Nephron (organoid): ENCODE measurements around the gene CBX4.

ENCODE experiments used
- H3K27ac Mint-ChIP-seq, 3 experiments: 2 replicates each; pipeline ENCODE4 v1.8.0; 2020; ENCODE audit warnings: mixed read lengths in 3 of 3, mild to moderate bottlenecking in 2 of 3, moderate library complexity in 1 of 3
- H3K27me3 Mint-ChIP-seq: 2 replicates; pipeline ENCODE4 v1.8.0; 2021; ENCODE audit warnings: low read depth, mild to moderate bottlenecking, moderate library complexity, mixed read lengths
- H3K36me3 Mint-ChIP-seq: 2 replicates; pipeline ENCODE4 v1.8.0; 2020; ENCODE audit warnings: low read depth, mixed read lengths
- H3K4me1 Mint-ChIP-seq: 2 replicates; pipeline ENCODE4 v1.8.0; 2020; ENCODE audit warnings: mixed read lengths
- H3K4me3 Mint-ChIP-seq, 3 experiments: 2 replicates each; pipeline ENCODE4 v1.8.0; 2020; ENCODE audit warnings: mild to moderate bottlenecking in 3 of 3, mixed read lengths in 3 of 3, moderate library complexity in 2 of 3
- H3K9me3 Mint-ChIP-seq: 2 replicates; pipeline ENCODE4 v1.8.0; 2020; ENCODE audit warnings: mixed read lengths
- CTCF ChIP-seq, 3 experiments: fragments of 200-600 bp; sonication (generic); IDR thresholded peaks; one replicate each; pipeline ENCODE4 v1.5.0; 2021; ENCODE audit warnings: antibody characterized with exemption in 3 of 3; ENCODE audit not compliant: unreplicated experiment in 3 of 3

The CBX4 gene

GRCh38 chr17:79786930-79787643 lies 52.2 kb downstream of the CBX4 start:
- peaks cover 25% of the 10 kb centered on the region for H3K4me1 Mint-ChIP-seq
- H3K9me3 Mint-ChIP-seq = no peaks in the 10 kb centered on the region
- peaks cover 61% of the 10 kb centered on the region for H3K27me3 Mint-ChIP-seq
- peaks cover 22% of the 10 kb centered on the region for H3K36me3 Mint-ChIP-seq
- no peak overlapping the region for H3K27ac Mint-ChIP-seq
- H3K4me3 Mint-ChIP-seq = no peak overlapping the region
- TF ChIP-seq CTCF (IDR thresholded peaks at IDR 0.05; ENCODE audit: unreplicated experiment in 3 of 3) = no peak

GRCh38 chr17:79785900-79786810 lies 53.1 kb downstream of the CBX4 start:
- H3K27me3 Mint-ChIP-seq = peaks cover 56% of the 10 kb centered on the region
- no peak for TF ChIP-seq CTCF (IDR thresholded peaks at IDR 0.05; ENCODE audit: unreplicated experiment in 3 of 3)
- H3K4me1 Mint-ChIP-seq = peaks cover 25% of the 10 kb centered on the region
- no peaks in the 10 kb centered on the region for H3K9me3 Mint-ChIP-seq
- H3K27ac Mint-ChIP-seq = no peak overlapping the region
- H3K4me3 Mint-ChIP-seq = no peak overlapping the region
- H3K36me3 Mint-ChIP-seq = peaks cover 27% of the 10 kb centered on the region

DNA sequence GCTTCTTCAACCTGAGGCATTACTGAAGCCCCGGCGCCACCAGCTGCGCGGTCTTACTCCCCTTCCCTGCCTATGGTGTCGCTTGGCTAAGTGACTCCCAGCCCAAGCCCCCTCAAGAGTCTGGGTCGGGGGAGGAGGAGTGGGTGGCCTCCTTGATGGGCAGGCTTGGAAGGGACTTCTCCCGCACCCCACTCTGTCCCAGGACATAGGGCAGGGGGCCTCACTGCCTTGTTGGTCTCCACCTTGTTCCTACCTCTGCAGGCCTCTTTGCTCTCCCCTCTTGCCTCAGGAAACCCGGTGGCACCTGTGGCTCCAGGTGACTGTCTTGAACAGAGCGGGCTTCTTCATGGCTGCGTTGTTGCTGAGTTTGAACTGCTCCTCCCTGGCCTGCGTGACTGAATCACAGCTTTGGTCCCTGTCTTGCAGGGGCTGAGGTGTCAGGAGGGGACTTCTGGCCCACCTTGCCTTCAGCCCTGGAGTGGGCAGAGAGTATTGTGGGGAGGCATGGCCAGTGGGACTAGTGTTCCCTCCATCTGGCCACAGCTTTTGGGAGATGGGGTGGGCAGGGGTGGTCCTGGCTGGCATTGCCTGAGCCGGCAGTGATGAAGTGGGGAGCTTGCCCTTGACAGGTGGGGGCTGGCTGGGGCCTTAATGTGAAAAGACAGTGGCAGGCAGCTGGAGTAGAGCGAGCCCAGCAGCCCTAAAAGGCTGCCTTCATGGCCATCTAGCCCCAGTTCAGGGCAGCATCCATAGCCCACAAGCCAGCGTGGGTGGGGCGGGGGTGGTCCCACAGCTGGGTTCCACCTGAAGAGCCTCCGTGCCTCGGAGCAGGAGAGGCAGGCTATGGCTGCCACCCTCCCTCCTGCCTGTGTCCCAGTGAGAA lies 54.0 kb downstream of the CBX4 start:
- Mint-ChIP-seq H3K9me3 (no peaks in the 10 kb centered on the region), H3K4me3 (no peak overlapping the region), H3K27ac (no peak overlapping the region), H3K4me1 (peaks cover 31% of the 10 kb centered on the region), H3K36me3 (peaks cover 36% of the 10 kb centered on the region), H3K27me3 (peaks cover 50% of the 10 kb centered on the region)
- TF ChIP-seq CTCF (IDR thresholded peaks at IDR 0.05; ENCODE audit: unreplicated experiment in 3 of 3) = no peak

DNA sequence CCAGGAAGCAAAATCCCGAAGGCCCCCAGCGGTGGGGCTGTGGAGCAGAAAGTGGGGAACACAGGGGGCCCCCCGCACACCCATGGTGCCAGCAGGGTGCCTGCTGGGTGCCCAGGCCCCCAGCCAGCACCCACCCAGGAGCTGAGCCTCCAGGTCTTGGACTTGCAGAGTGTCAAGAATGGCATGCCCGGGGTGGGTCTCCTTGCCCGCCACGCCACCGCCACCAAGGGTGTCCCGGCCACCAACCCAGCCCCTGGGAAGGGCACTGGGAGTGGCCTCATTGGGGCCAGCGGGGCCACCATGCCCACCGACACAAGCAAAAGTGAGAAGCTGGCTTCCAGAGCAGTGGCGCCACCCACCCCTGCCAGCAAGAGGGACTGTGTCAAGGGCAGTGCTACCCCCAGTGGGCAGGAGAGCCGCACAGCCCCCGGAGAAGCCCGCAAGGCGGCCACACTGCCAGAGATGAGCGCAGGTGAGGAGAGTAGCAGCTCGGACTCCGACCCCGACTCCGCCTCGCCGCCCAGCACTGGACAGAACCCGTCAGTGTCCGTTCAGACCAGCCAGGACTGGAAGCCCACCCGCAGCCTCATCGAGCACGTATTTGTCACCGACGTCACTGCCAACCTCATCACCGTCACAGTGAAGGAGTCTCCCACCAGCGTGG lies 54.8 kb downstream of the CBX4 start:
- TF ChIP-seq CTCF (IDR thresholded peaks at IDR 0.05; ENCODE audit: unreplicated experiment in 3 of 3) = no peak

DNA sequence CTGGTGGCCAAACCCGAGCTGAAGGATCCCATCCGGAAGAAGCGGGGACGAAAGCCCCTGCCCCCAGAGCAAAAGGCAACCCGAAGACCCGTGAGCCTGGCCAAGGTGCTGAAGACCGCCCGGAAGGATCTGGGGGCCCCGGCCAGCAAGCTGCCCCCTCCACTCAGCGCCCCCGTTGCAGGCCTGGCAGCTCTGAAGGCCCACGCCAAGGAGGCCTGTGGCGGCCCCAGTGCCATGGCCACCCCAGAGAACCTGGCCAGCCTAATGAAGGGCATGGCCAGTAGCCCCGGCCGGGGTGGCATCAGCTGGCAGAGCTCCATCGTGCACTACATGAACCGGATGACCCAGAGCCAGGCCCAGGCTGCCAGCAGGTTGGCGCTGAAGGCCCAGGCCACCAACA lies 55.3 kb downstream of the CBX4 start:
- Mint-ChIP-seq H3K36me3 (peaks cover 42% of the 10 kb centered on the region), H3K4me1 (peaks cover 38% of the 10 kb centered on the region), H3K27ac (no peak overlapping the region), H3K27me3 (peaks cover 39% of the 10 kb centered on the region), H3K9me3 (no peaks in the 10 kb centered on the region), H3K4me3 (no peak overlapping the region)
- TF ChIP-seq CTCF (IDR thresholded peaks at IDR 0.05; ENCODE audit: unreplicated experiment in 3 of 3) = no peak

More for the DNA sequence above, 54.8 kb downstream of the CBX4 start:
- H3K27ac Mint-ChIP-seq = no peak overlapping the region
- H3K27me3 Mint-ChIP-seq = peaks cover 45% of the 10 kb centered on the region
- H3K36me3 Mint-ChIP-seq = peaks cover 42% of the 10 kb centered on the region
- peaks cover 39% of the 10 kb centered on the region for H3K4me1 Mint-ChIP-seq
- no peak overlapping the region for H3K4me3 Mint-ChIP-seq
- no peaks in the 10 kb centered on the region for H3K9me3 Mint-ChIP-seq
